ENCODE results near the gene POU6F2. TPM values are rescaled to one million over a fixed set of nuclear protein-coding genes. Genes with fewer than 3 reads are reported as not detected.

Gene POU6F2
- total and polyA plus RNA-seq, 9 of the 15 experiments (the other 6 are each of a cell fraction or from before 2014, with no cell fraction given) = 0.29 to 1.5 (median 0.96) TPM

- FAIRE-seq (no peak), DNase-seq (ENCODE audit: extremely low read depth in 1 of 4, low spot score in 3 of 4) (peak in 1 of 4 experiments; percentile 12), ATAC-seq (no peak)
- TF ChIP-seq USF1 (CRISPR knock-in tag; IDR thresholded peaks at IDR 0.05) = 0 out of 2 replicates have a peak, but pooled peaks have one; percentile 25
- no peak for TF ChIP-seq HDAC1 (IDR thresholded peaks at IDR 0.05)
- TF ChIP-seq ZNF12 (CRISPR knock-in tag; IDR thresholded peaks at IDR 0.05) = peak; percentile 94
- peak; percentile 42; the same call in 1 of the 2 replicates for TF ChIP-seq RAD51 (IDR thresholded peaks at IDR 0.05; ENCODE audit: borderline replicate concordance, low read depth)
- peak; percentile 50; the same call in 1 of the 2 replicates for TF ChIP-seq USF2 (CRISPR knock-in tag; IDR thresholded peaks at IDR 0.05)
- TF ChIP-seq NFYB (IDR thresholded peaks at IDR 0.05; ENCODE audit: extremely low read depth, insufficient read length) = peak; percentile 73
- TF ChIP-seq CEBPG (CRISPR knock-in tag; IDR thresholded peaks at IDR 0.05) = no peak
- TF ChIP-seq CEBPG (tag; conservative IDR thresholded peaks at IDR 0.05 in 1 of 2, IDR thresholded peaks at IDR 0.05 in 1 of 2) = 0 out of 4 replicates have a peak, but pooled peaks of 1 of the 2 experiments have one; percentile 16
- no peak for TF ChIP-seq KDM1A (IDR thresholded peaks at IDR 0.05)
- Histone ChIP-seq H3K9me1 (ENCODE audit: control insufficient read depth, insufficient read depth, low read length) (no peaks in the 10 kb centered on the region), H4K20me1 (replicated peaks; ENCODE audit: control insufficient read depth, insufficient read depth, low read length) (no peaks in the 10 kb centered on the region), H3K36me3 (ENCODE audit: control insufficient read depth, insufficient read depth, low read length) (no peaks in the 10 kb centered on the region), H3K9me3 (replicated peaks; ENCODE audit: control insufficient read depth, insufficient read depth, low read depth, low read length) (no peaks in the 10 kb centered on the region), H3K9ac (ENCODE audit: insufficient read depth in 1 of 2, low read depth in 2 of 2, low read length in 2 of 2) (no peak overlapping the region), H3K27me3 (ENCODE audit: control insufficient read depth in 2 of 2, insufficient read depth in 2 of 2, low read length in 2 of 2) (no peaks in the 10 kb centered on the region), H3K79me2 (ENCODE audit: control insufficient read depth, insufficient read depth, low read length) (no peaks in the 10 kb centered on the region), H3K27ac (ENCODE audit: extremely low read depth, low read depth, low read length) (no peak overlapping the region), H3K4me2 (ENCODE audit: insufficient read depth, low read length) (no peak overlapping the region), H3K4me1 (replicated peaks in 1 of 2; ENCODE audit: control insufficient read depth in 2 of 2, insufficient read depth in 2 of 2, low read length in 2 of 2) (no peaks in the 10 kb centered on the region), H3K4me3 (no peak overlapping the region), H2AFZ (ENCODE audit: low read depth, low read length) (no peak overlapping the region)
- POLR2A ChIA-PET = no interaction called here
- intact Hi-C loops (cut with micrococcal nuclease) (no loop called here), in situ Hi-C loops (cut with MboI) (no loop called here)
- CTCF ChIA-PET (ENCODE audit: low intra/inter-chr PET ratio) = no interaction called here
- WGBS (ENCODE audit: insufficient coverage, low coverage, missing lambda C conversion rate) = 8% methylated on average over 4 of the region's 4 CpGs
- BruUV-seq (replicated peaks) = no TSS peak
Observed at GRCh38 chr7:39324139-39324760, 346.5 kb downstream of the POU6F2 start.
